HG03103 (cell line): ENCODE results near the gene PPP1R26.
"Not testable (repeated sequence)": the region's sequence is repeated elsewhere in the genome, so short reads cannot be mapped to it uniquely, and the experiment has no call there.

Experiments
- ATAC-seq: cut with Tn5 transposase; IDR thresholded peaks from one replicate; pipeline ENCODE4 v1.9.1; 2021; ENCODE audit warnings: low read depth; ENCODE audit not compliant: unreplicated experiment

Gene PPP1R26

GRCh38 chr9:135502168-135502872 lies 22.7 kb downstream of the PPP1R26 start:
- no peak for ATAC-seq

GRCh38 chr9:135502873-135503321 lies 23.3 kb downstream of the PPP1R26 start:
- no peak for ATAC-seq

- ATAC-seq: no peak
Measured at GRCh38 chr9:135503371-135504261, 24.0 kb downstream of the PPP1R26 start.

- no peak for ATAC-seq
Measured at GRCh38 chr9:135504262-135505243, 25.0 kb downstream of the PPP1R26 start.

GRCh38 chr9:135505406-135506187 lies 26.0 kb downstream of the PPP1R26 start:
- ATAC-seq: no peak

- no peak for ATAC-seq
Measured at GRCh38 chr9:135506327-135507103, 26.9 kb downstream of the PPP1R26 start.

- ATAC-seq: no peak
Measured at GRCh38 chr9:135507104-135508035, 27.8 kb downstream of the PPP1R26 start.

- ATAC-seq: no peak
Measured at GRCh38 chr9:135508211-135508820, 28.7 kb downstream of the PPP1R26 start.

- no peak for ATAC-seq
Measured at GRCh38 chr9:135509458-135509857, 29.9 kb downstream of the PPP1R26 start.

GRCh38 chr9:135512241-135512603 lies 32.6 kb downstream of the PPP1R26 start:
- ATAC-seq: no peak

GRCh38 chr9:135512904-135513303 lies 33.3 kb downstream of the PPP1R26 start:
- no peak for ATAC-seq

- no peak for ATAC-seq
Measured at GRCh38 chr9:135513351-135513846, 33.8 kb downstream of the PPP1R26 start.

- not testable (repeated sequence) for ATAC-seq
Measured at GRCh38 chr9:135513906-135514305, 34.3 kb downstream of the PPP1R26 start.

- no peak for ATAC-seq
Measured at GRCh38 chr9:135514342-135515082, 34.9 kb downstream of the PPP1R26 start.

GRCh38 chr9:135515083-135515951 lies 35.7 kb downstream of the PPP1R26 start:
- no peak for ATAC-seq
